Islet of Langerhans (tissue), 1 donor: Measurements from ENCODE around the gene PRRT4.

ENCODE experiments used
- FAIRE-seq: peaks from one replicate; lab custom pipeline; 2011; peaks lifted over from hg19 to GRCh38; lab: Jason Lieb, UNC

The PRRT4 gene

DNA sequence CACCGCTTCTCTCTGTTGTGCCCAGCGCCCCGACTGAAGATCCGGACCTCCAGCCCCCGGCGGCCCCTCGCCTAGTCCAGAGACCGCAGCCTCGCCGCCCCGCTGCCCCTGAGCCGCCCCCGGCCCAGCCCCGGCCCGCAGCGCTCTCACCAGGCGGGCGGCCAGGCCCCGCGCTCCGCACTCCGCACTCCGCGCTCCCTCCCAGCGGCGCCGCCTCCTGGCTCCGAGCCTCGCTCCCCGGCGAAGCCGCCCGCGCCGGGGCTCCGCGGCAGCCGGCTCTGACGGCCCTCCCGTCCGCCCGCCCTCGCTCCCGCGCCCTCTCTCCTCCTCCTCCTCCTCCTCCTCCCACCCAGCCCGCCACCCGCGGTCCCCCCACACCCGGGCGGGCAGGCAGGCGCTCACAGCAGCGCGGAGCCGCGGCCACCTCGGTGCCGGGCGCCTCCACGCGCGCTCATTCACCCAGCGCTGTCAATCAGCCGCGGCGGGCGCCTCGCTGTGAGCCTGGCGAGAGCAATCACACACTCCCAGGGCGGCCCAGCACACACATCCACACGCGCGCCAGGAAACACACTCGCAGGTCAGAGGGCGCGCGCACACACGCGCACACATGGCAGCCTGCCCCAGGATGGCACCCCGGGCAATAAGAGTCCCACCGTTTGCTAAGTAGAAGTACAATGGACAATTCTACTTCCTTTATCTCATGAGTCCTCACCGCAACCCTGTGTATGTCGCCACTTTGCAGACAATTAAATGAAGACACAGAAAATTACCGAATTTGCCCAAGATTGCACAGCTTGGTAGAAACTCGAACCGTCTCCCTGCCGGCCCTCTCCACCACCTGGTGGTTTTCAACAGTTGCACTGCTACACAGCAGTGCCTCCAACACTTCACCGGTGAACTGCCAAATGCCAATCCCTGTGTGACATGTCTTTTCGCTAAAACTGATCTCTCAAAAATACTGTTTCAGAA is at the start of gene PRRT4:
TSS of gene PRRT4 (minus strand) at position 280 of the 969 bp plus-strand sequence.
- no peak for FAIRE-seq

DNA sequence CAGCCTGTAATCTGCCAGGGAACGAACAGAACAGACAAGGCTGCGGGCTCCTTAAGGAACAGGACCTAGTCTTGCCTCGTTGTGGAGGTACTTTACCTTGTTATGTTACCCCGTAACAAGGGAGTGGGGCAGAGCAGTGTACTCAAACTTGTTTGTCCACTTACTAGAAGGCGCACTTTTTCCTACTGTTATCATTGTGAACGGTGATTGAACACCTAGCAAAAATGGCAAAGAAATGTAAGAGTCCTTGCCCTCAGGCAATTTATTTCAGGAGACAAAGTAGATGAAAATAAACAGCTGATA is 48.9 kb upstream of the PRRT4 start:
- no peak for FAIRE-seq

DNA sequence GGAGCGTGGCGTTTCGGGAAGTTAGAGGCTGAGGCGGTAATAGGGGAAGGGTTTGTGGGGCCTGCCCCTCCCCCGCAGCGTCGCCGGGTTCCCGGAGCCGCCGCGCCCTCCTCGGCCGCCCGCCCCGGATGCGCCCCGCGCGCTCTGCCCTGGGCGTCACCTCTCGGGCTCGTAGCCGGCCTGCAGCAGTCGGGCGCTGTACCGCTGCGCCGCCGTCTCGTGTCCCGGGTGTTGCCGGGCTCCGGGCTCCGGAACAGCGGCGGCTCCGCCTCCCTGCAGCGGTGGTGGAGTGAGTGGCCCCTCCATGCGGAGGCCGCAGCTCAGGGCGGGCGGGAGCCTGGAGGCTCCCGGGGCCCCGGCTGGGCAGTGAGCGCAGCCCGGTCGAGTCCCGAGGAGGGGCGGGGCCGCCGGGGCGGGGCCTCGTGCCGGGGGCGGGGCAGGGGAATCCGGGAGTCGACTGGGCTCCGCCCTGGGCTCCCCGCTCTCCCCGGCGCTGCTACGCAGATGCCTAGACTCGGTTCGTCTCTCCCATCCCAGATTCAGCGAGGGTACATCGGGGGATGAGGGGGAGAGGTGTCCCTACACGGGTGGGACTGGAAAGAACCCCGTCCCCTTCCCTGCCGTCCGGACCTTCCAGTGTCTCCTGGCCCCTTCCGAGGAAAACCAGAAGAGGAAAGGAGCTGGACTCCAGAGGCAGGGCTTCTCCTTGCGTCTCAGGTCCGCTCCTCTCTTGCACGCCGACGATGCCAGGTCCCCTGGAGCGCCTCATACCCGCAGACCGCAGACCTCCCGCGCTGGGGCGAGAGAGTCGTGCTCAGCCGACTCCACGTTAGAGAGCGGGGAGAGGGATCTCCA is 48.3 kb upstream of the PRRT4 start, which contains the start of gene IMPDH1:
TSS of gene IMPDH1 (minus strand) at position 387 of the 855 bp plus-strand sequence. CDS start at position 306, 81 bp downstream.
- FAIRE-seq, result no peak

DNA sequence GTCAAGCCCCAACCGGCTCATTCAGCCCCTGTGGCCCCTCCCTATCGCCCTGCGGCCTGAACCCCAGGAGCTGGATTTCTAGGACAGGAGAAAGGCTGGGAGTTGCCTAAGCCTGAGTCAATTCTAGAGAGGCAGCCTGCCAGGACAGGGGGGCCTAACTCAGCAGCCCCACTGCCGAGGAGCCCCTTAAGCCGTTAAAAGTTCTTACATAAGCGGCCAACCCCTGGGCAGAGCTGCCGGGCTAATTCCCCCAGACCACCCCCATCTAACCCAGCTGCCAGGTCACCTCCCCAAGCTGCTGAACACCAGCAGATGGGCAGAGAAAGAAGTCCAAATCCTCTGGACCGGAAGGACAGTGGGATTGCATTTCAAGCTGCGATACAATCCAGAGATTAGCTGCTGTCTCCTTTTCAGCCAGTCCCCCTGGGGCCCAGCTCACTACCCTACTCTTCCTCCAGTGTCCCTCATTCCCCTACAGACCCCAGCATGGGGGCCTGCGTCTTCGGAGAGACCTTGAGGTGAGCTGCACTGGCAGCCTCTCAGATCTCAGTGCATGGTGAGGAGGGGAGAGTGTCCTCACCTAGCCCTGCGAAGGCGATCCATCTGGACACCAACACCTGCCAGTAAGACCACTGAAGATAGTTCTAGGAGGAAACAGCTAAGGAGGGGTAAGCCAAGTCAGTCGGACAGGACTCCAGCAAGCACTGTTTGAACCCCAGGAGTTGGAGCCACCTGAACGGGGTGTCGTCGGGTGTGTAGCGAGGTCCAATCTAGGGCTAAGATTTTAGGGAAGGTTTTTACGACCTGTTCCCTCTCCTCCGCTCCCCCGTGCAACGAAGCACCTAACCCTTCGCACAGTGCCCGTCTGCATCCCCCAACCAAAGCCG is 47.5 kb upstream of the PRRT4 start:
- no peak for FAIRE-seq

DNA sequence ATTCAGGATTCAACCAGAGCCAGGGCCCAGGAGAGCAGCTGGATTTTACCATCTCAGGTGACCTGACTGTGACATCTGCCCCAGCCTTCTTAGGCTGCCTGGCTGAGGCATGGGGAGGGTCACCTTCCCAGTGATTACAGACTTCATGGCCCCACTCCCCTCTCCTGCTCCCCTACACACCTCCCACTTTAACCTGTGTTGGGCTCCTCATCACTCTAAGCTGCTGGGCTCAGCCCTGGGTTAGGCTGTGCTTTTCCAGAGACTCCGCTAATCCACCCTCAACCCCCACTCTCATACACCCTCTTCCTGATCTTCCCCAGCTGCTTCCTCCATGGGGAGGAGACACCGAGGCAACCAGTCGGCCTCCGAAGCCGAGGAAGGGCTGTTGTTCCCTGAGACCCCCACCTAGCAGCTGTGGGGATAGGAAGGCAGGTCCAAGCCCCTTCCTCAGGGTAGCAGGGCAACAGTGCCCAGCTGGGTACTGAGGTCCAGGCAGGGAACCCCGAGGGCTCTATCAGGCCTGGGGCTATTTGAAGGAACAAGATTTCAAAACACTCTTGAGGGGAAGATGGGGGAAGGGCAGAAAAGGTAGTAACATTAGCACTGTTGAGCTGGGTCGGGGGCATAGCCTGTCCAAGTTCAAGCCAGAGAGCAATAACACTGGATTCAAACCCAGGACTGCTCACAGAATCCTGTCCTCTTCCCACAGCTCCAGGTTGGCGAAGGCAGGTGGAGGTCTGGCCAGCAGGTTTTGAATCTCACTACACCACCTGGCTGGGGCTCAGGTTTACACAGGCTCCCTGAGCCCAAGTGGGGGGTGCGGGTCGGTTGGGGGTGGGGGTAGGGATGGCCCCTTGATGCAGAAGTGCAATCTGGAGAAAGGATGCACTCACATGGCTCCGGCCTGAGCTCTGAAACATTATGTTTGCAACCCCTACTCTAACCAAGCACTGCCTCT is 46.5 kb upstream of the PRRT4 start:
- FAIRE-seq, result no peak

DNA sequence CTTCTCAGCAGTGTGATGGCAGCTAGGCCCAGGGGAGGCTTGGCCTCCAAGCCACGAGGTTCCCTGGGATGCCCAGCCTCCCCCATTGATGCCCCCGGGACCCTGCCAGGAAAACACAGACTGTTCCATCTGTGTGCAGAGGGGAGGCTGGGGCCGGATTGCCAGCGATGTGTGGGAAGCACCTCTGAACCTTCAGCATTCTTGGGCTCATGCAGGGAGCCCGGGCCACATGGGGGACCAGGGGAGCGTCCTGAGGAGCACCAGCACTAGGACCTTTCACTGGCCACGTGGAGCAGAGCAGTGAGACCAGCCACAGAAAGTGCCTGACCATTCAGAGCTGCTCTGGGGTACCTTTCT is 45.7 kb upstream of the PRRT4 start:
- FAIRE-seq, result no peak

DNA sequence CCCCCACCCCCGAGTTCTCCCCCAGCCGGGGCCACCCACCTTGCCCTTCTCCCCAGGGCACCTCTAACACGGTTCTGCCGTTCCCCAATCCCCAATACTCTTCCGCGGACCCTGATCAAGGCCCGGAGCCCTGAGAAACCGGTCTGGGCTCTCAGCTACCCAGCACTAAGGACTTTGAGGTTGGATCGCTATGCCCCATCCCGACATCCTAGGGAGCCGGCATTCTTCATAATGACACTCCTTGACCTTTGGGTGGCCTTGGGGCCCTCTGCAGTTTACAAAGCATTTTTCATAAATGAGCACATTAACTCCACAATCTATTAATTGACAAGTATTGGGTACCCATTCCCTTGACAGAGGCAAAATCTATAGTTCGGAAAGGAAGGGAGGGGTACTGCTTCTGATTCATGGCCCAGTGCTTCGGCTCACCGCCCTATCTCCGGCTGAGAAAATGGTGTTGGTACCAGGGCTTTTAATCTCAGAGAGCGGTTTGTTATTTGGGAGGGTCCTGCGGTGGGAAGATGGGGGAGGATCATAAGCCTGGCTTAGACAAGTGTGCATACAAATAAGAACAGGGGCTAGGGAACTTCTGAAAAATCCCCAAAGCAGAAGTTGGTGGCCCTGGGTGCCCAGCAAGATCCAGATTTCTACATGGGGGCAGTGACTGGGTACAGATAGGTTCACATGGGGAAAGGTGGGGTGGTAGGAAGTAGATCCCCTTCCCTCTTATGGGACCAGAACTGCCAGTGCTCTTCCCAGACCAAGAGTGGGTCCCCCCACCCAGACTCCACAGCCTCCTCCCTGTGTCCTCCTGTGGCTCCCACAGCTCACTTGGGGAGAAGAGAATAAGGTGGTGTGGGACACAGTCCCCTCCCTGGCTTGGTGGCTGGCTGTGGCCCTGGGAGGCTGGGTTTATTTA is 45.1 kb upstream of the PRRT4 start:
- no peak for FAIRE-seq

DNA sequence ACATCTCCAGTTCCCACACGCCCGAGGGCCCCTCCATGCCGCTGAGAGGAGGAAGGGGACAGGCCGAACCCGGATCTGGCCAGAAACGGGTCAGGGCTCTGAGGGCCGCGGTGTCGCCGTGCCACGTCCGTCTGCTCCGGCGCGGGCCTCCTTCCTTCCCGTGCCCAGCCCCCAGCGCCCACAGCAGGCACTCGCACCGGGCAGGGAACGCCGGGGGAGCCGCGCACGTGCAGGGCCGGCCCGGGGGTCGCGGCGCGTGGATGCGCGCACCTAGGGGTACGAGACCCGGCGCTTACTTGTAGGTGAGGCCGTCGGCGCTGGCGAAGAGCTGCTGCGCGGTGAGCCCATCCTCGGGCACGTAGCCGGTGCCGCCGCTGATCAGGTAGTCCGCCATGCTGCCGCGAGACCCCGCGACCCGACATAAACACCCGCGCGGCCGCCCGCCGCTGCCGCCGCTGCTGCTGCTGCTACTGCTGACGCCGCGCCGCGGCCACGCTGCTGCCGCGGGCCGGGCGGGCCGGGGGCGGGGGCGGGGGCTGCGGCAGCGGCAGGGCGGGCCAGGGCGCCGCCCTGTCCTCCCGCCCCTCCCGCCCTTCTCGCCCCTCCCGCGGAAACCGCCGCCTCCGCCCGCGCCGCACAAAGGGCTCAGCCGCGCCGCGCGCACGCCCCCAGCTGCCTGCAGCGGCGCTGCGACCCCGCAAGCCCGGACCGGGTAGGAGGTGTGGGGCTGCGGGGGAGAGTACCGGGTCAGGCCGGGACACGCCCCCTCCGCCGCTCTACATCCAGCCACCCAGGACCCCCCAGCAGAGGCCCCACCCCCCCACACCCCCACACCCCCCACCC is 44.2 kb upstream of the PRRT4 start:
- FAIRE-seq, result no peak

DNA sequence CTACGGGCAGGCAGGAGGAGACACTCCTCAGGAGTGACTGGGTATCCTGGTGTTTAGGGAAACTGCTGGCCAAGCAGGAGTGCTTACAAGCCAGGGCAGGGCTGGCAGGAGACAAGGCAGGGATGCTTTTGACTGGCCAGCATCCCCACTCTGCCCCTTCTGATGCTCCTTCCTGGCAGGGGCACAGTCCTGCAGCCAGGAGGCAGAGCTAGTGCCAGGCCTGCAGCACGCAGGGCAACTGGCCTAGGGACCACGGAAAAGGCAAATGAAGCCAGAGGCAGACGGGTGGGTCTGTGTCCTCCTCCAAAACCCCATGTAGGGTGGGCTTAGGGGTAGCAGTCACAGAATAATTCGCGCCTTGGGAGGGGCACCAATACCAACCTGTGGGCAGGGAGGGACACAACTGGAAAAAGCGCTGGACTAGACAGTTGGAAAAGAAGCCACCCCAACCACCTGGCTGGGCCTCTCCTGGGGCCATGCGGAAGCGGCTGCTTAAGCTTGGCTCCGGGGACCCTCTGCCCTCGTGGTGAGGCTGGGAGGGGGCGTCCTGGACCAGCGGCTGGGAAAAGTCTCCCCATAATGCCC is 43.5 kb upstream of the PRRT4 start:
- no peak for FAIRE-seq

DNA sequence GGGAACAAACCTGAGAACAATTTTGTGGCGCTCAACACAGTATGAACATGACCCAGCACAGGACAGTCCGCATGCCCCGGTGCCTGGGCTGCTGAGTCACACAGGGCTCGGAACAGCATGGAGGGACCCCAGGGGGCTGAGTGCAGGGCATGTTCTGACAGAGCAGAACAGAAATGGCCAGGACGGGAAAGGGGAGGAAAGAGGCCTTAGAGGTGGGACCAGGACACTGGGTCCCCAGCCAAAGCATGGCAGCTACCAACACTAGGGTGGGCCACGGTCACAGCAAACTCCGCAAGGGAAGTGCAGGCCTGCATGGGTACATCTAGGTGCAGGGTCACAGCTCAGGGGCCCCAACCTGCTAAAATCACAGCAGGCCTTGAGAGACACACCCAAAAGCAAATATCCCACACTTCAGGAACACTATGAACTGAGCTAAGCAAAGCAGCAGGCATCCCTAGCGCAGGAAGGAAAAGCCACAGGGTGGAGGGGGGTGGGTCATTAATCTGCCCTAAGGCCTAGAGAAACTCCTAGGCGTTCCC is 42.7 kb upstream of the PRRT4 start:
- FAIRE-seq, result no peak

DNA sequence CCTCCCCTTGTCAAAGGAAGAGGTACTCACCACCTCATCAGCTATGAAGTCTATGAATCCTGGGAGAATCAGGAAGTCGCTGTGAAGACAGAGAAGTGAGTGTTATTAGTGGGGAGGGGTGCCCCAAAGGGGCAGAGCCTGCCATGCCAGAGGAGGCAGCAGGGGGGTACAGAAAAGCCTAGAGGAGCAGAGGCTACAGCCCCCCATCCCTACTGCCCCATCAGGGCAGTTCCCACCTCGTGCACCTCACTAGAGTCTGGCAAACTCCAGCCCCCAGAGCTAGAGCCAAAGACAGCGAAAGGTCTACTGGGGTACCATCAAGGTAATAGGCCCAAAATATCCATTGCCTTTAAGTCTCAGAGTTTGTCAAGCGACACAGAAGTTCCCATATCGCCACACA is 42.2 kb upstream of the PRRT4 start:
- FAIRE-seq, result no peak

DNA sequence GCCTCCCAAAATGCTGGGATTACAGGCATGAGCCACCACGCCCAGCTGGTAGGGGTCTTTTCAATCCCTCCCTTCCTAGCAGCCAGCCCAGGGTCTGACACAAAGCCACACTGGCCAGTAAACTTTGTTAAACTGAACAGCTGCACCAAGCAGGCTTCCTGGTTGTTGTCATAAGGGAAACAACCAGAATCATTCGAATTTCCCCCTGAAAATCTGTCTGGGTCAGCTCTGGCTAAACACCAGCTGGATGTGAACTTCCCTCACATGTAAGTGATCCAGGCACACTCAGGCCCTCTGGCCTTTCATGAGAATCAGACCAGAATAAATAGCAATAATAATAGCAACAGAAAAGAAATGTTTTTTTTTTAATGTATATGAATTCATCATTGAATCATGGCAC is 40.9 kb upstream of the PRRT4 start:
- FAIRE-seq, result no peak

DNA sequence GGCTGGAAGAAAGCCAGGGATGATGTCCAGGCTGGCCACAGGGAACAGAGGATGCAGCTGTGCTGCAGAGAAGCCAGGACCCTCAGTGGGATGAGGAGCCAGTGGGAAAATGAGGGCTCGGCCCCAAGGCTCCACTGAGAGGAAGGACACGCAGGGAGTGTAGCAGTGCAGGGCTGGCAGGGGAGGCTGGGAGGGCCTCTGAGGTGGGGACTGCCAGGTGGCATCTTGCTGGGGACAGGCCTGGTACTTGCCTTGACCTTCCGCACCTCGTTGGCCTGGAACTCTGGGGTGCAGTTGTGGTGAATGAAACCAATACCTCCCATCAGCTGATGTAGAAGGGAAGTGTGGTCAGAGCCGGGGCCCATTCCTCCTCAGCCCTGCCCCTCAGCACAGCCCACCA is 39.1 kb upstream of the PRRT4 start:
- FAIRE-seq, result no peak

DNA sequence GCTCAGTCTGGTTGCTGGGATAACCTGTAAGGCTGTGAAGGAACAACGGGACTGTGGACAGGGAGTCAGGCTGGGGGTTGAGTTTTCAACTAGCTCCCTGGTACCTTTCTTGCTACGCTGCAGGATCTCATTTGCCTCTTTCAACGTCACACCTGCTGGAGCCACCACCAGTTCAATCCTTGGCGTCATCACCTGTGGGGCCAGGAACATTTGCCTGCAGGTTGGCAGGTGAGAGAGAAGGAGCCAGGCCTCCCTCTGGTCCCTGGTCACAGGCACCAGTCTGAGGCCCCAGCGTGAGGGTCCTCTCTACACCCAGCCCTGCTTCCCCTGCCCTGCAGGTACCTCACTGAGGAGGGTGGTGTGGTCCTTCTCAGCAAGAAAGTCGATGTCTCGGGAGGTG is 38.5 kb upstream of the PRRT4 start:
- no peak for FAIRE-seq

DNA sequence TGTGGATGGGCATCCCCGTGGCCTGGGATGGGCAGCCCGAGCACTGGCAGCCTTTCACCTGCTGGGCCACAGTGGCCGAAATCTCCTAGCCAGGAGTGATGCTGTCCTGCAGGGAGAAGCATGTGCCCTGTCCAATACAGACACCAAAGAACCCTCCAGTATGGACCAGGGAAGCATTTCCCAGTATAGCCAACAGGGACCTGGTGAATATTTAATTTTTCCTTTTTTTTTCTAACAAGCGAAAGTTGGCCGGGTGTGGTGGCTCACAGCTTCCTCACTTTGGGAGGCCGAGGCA is 37.3 kb upstream of the PRRT4 start:
- FAIRE-seq, result no peak

DNA sequence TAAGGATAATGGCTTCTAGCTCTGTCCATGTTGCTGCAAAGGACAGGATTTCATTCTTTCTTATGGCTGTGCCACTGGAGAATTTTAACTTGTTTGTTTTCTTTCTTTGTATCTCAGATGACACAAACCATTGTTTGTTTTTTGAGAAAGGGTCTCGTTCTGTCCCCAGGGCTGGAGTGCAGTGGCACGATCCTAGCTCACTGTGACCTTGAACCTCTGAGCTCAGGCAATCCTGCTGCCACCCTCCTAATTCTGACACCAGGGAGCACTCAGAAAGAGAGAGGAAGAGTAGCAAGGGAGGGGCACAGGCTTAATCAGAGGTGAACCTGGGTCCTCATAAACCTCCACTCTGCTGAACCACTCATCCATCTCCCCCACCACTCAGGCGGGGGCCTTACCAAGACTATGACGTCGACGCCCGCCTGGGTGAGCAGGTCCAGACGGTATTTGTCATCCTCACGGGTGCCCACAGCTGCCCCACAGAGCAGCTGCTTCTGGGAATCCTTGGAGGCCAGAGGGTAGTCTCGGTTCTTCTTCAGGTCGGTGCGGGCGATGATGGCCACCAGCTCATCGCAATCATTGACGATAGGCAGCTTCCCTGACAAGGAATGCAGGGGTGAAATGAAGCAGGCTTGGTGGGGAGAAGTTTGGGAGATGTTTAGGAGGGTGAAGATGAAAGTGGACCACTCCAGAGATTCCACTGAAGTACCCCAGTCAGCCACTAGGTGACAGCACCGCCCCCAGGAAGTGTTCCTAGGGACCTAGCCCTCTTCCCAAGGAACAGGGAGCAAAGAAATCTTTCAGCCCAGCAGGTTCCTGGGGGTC is 36.7 kb upstream of the PRRT4 start:
- FAIRE-seq, result no peak

DNA sequence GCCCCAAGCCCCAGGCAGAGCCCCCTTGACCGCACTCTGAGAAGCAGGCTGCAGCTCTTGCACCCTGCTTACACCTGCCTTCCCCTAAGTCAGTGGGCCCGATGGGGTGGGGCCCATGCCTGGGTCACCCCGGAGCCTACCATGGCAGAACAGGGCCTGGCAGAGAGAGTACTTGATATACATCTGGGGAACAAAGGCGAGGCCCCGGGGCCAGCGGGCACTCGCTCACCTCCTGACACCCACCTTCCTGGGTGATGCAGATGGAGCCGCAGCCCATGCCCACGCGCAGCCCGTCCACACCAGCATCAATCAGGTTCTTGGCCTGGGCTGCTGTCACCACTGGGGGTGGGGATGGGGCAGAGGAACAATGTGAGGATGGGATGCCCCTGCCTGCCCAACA is 34.9 kb upstream of the PRRT4 start:
- FAIRE-seq, result no peak

DNA sequence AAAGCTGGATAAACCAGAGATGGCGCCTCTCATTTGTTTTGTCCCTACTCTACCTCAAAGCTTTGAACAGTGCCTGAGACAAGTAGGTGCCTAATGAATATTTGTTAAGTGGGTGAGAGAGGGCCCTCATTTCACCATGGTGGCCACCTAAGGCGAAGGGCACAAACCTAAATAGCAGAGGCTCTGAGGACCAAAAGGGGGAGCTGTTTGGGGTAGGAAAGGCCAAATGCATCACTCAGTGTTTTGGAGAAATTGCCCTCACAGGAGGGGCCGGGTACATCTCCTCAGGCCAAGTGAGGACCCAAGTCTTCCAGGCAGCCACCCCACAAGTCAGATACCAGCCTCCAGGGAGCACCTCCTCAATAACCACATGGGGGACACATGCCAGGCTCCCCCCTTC is 34.3 kb upstream of the PRRT4 start:
- FAIRE-seq, result no peak
